Esophagus muscularis mucosa (tissue), 4 donors: ENCODE results near the gene PITX3. TPM values are rescaled to one million over a fixed set of nuclear protein-coding genes. Genes with fewer than 3 reads are reported as not detected.
A peak's percentile ranks its signal among the peaks of the same experiment; 100 is the strongest.

Experiments used
- DNase-seq: peaks from one replicate; pipeline ENCODE4 v3.0.0-alpha.2; 2017; ENCODE audit errors: extremely low spot score
- H3K27ac ChIP-seq, 4 donors: fragments of 200-600 bp; sonication (generic); replicated peaks in 1 of 4; 1 replicate in 3 of 4; 2 replicates in 1 of 4; pipeline ENCODE4 v1.5.1; 2016 to 2019; ENCODE audit warnings: mild to moderate bottlenecking in 1 of 4
- H3K27me3 ChIP-seq, 4 donors: fragments of 200-600 bp; sonication (generic); one replicate each; pipeline versions ENCODE4 v1.5.1 to v1.6.0; 2016 to 2019
- H3K36me3 ChIP-seq, 4 donors: fragments of 200-600 bp; sonication (generic); one replicate each; pipeline ENCODE4 v1.5.1; 2016 to 2019
- H3K4me1 ChIP-seq, 4 donors: fragments of 200-600 bp; sonication (generic); one replicate each; pipeline ENCODE4 v1.5.1; 2016 to 2019
- H3K4me3 ChIP-seq, 4 donors: fragments of 200-600 bp; sonication (generic); 1 replicate in 2 of 4; 2 replicates in 2 of 4; pipeline ENCODE4 v1.5.1; 2016 to 2019; ENCODE audit warnings: mild to moderate bottlenecking in 4 of 4, moderate library complexity in 1 of 4
- H3K9me3 ChIP-seq, 4 donors: fragments of 200-600 bp; sonication (generic); 1 replicate in 3 of 4; 2 replicates in 1 of 4; pipeline ENCODE4 v1.5.1; 2016 to 2019
- EP300 ChIP-seq: sonication (generic); formaldehyde crosslinking; IDR thresholded peaks from one replicate; pipeline ENCODE4 v1.6.1; 2017; ENCODE audit warnings: antibody characterized with exemption
- POLR2A ChIP-seq: fragments of 450-650 bp; IDR thresholded peaks from one replicate; pipeline ENCODE4 v1.6.1; 2017; ENCODE audit warnings: antibody characterized with exemption, moderate library complexity, mild to moderate bottlenecking, low read depth
- POLR2AphosphoS5 ChIP-seq, 2 donors: sonication (generic); formaldehyde crosslinking; IDR thresholded peaks; one replicate each; pipeline ENCODE4 v1.6.1; 2017; ENCODE audit warnings: antibody characterized with exemption in 2 of 2
- WGBS: methylation state at CpG from one replicate; pipeline ENCODE4 v1.1.5; 2018; 5-methylcytosine and 5-hydroxymethylcytosine counted together
- intact Hi-C: fragments of 100-400 bp; cut with DNase I; formaldehyde crosslinking; loops from one replicate; pipeline ENCODE4 v1.15.1; 2023
- total RNA-seq, 4 donors: library from RNA; depleted of rRNA; stranded (reverse); fragments of >200 nt; gene quantifications; one replicate each; pipeline versions ENCODE4 v1.1.0 to v1.2.1, GENCODE V29; 2016
- TF ChIP-seq, protein P1 (sequence below), 3 experiments: fragments of 200-600 bp in 2 of 3; fragments of 450-650 bp in 1 of 3; sonication (generic) in 2 of 3; IDR thresholded peaks; one replicate each; pipeline ENCODE4 v1.5.1; 2017 to 2019; ENCODE audit warnings: antibody characterized with exemption in 3 of 3, mild to moderate bottlenecking in 2 of 3, moderate library complexity in 1 of 3

Gene PITX3
- total RNA-seq, 4 donors from 2014 or later, result not detected

DNA sequence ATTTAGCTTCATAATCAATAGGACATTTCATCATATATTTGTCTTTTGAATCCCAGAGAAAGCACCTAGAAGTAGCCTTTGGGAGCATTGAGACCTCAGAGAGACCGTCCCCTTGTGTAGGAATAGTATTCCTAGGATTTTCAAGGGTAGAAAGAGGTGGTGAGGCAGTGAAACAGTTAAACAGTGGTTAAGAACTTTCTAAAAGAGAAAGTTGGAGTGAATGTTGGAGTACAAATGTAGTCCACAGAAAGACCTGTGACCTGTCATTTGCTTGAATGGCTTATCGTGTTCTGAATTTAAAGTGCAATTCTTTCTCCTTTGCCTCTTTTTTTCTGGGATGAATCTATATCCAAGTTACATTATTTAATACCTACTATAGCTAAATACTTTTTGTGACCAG, 34.0 kb upstream of the PITX3 start:
- TF ChIP-seq POLR2A (no peak), EP300 (no peak), POLR2AphosphoS5 (IDR thresholded peaks at IDR 0.05) (no peak)
- TF ChIP-seq, protein P1, sequence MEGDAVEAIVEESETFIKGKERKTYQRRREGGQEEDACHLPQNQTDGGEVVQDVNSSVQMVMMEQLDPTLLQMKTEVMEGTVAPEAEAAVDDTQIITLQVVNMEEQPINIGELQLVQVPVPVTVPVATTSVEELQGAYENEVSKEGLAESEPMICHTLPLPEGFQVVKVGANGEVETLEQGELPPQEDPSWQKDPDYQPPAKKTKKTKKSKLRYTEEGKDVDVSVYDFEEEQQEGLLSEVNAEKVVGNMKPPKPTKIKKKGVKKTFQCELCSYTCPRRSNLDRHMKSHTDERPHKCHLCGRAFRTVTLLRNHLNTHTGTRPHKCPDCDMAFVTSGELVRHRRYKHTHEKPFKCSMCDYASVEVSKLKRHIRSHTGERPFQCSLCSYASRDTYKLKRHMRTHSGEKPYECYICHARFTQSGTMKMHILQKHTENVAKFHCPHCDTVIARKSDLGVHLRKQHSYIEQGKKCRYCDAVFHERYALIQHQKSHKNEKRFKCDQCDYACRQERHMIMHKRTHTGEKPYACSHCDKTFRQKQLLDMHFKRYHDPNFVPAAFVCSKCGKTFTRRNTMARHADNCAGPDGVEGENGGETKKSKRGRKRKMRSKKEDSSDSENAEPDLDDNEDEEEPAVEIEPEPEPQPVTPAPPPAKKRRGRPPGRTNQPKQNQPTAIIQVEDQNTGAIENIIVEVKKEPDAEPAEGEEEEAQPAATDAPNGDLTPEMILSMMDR (IDR thresholded peaks at IDR 0.05), result no peak
- H3K4me3 ChIP-seq, result no peak overlapping the region
- H3K36me3 ChIP-seq, result peaks cover 0 to 10% (median 0%) of the 10 kb centered on the region in 4 donors
- H3K27ac ChIP-seq, result no peak overlapping the region
- H3K27me3 ChIP-seq, result no peaks in the 10 kb centered on the region
- H3K9me3 ChIP-seq, result no peaks in the 10 kb centered on the region
- no peak for DNase-seq
- intact Hi-C loops, result no loop called here
- 83% methylated on average over 2 of the region's 2 CpGs for WGBS
- H3K4me1 ChIP-seq, result peaks cover 20 to 33% (median 27%) of the 10 kb centered on the region in 4 donors

DNA sequence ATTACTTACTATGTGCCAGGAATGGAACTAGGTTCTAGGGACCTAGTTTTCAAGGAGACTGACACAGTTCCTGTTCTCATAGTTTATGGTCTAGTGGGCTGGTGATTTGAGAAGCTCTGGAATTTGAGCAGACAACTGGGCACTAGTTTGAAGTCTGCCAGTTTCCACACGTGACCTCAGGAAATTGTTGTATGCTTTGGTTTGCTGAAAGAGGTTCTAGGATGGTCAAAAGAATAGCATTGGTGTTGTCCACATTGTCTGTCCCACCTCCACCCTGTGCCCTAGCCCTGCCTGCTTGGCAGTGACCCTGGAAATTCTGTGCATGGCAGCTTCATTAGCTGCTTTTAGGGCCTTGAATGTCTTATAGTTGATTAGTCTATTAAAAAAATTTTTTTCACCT, 32.8 kb upstream of the PITX3 start:
- no peak for TF ChIP-seq EP300
- TF ChIP-seq, protein P1 (IDR thresholded peaks at IDR 0.05), result no peak
- TF ChIP-seq POLR2AphosphoS5 (IDR thresholded peaks at IDR 0.05), result no peak
- Histone ChIP-seq H3K4me1 (peaks cover 15 to 31% (median 21%) of the 10 kb centered on the region in 4 donors), H3K27ac (no peak overlapping the region), H3K36me3 (peaks cover 0 to 10% (median 0%) of the 10 kb centered on the region in 4 donors), H3K27me3 (no peaks in the 10 kb centered on the region), H3K4me3 (no peak overlapping the region), H3K9me3 (no peaks in the 10 kb centered on the region)
- no peak for DNase-seq
- WGBS, result 63% methylated on average over 1 of the region's 1 CpG
- intact Hi-C loops, result no loop called here

DNA sequence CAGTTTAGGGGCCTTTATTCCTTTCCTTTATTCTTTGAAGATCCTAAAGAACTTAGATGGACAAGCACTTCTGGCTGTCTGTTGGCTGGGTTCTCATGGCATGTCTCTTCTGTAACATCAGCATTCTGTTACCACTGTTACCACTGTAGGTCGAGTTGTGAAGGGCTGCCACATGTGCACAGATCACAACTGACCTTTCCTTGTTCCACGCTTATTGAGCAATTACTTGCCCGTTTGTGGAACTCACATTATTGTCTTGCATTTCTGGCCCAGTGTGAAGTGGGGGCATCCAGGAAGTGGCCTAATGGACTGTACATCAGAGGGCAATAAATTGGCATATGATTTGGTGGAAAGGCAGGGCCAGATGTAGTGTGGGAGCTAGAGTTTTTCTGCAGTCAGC, 27.7 kb upstream of the PITX3 start:
- WGBS, result 47% methylated on average over 3 of the region's 3 CpGs

DNA sequence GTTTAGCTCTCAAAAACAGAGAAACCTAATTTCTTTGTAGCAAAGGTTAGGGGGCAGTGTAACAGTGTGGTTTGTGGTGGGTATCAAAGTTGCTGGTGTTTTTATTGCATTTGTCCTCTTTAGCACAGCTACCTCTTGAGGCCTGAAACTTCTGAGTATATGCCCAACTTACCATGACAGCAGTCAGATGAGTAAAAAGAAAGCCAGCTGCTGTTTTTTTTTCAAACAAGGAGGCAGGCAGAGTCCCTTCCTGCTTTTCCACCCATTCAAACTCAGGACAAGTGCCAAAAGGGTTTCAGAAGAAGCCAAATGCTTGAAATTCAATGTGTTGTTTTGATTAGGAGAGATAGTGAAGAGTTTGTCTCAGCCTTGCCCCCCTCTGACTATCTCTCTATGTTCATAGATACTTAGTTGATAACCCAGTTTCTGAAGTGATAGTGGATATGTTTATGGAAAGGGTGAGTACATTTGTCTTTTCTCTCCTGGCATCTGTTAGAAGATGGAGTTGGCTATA, 27.1 kb upstream of the PITX3 start:
- H3K4me1 ChIP-seq, result peaks cover 24 to 49% (median 36%) of the 10 kb centered on the region in 4 donors
- H3K27ac ChIP-seq, result peak overlapping the region; percentile 9 to 28 (median 18)
- H3K4me3 ChIP-seq, result no peak overlapping the region
- H3K9me3 ChIP-seq, result no peaks in the 10 kb centered on the region
- peaks cover 0 to 10% (median 0%) of the 10 kb centered on the region in 4 donors for H3K36me3 ChIP-seq
- no peak for DNase-seq
- intact Hi-C loops, result no loop called here
- no peaks in the 10 kb centered on the region for H3K27me3 ChIP-seq
- TF ChIP-seq POLR2AphosphoS5 (IDR thresholded peaks at IDR 0.05) (no peak), EP300 (no peak), POLR2A (no peak)
- TF ChIP-seq, protein P1 (IDR thresholded peaks at IDR 0.05), result no peak

More for the DNA sequence above, 27.7 kb upstream of the PITX3 start:
- peaks cover 26 to 48% (median 41%) of the 10 kb centered on the region in 4 donors for H3K4me1 ChIP-seq
- H3K27ac ChIP-seq, result peak overlapping the region in 1 of 4 donors; percentile 19
- no peaks in the 10 kb centered on the region for H3K27me3 ChIP-seq
- H3K4me3 ChIP-seq, result no peak overlapping the region
- intact Hi-C loops, result no loop called here
- no peaks in the 10 kb centered on the region for H3K9me3 ChIP-seq
- DNase-seq, result no peak
- H3K36me3 ChIP-seq, result peaks cover 0 to 6% (median 0%) of the 10 kb centered on the region in 4 donors
- TF ChIP-seq POLR2AphosphoS5 (IDR thresholded peaks at IDR 0.05), result no peak

DNA sequence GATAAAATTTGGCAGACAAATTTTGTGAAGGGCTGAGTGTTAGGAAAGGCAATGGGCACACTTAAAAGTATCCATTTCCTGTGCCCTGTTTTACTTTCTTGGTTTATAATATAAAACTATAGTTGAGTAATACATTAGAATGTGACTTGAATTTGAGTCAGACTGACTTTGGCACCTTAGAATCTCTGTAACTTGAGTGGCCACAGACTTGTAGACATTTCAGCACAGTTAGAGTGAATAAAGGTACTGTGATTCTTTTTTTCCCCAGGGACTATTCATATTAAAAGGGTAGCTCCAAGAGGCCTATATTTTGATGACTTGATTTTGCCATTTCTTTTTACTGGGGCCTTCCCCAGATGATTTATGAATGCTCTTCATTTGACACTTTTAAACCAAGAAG, 26.4 kb upstream of the PITX3 start:
- Histone ChIP-seq H3K9me3 (no peaks in the 10 kb centered on the region), H3K27ac (peak overlapping the region; percentile 9 to 28 (median 18)), H3K36me3 (peaks cover 0 to 14% (median 2%) of the 10 kb centered on the region in 4 donors), H3K4me3 (no peak overlapping the region), H3K27me3 (no peaks in the 10 kb centered on the region), H3K4me1 (peaks cover 27 to 56% (median 42%) of the 10 kb centered on the region in 4 donors)
- intact Hi-C loops, result no loop called here
- DNase-seq, result no peak
- TF ChIP-seq POLR2A (no peak), POLR2AphosphoS5 (IDR thresholded peaks at IDR 0.05) (no peak), EP300 (no peak)
- TF ChIP-seq, protein P1 (IDR thresholded peaks at IDR 0.05), result no peak
